HL-60 (cell line): Measurements from ENCODE around the gene CFAP161.

Experiments
- DNase-seq, 2 experiments: peaks; one replicate each; pipeline ENCODE4 v3.0.0-alpha.2; 2010 to 2020; ENCODE audit warnings: low read depth in 1 of 2, low spot score in 1 of 2
- H3K27ac ChIP-seq: fragments of 250-450 bp; sonication (Bioruptor Pico); replicated peaks from 2 replicates; pipeline ENCODE4 v1.5.1; 2020; ENCODE audit warnings: mild to moderate bottlenecking, moderate library complexity
- H3K27me3 ChIP-seq: fragments of 250-450 bp; sonication (Bioruptor Pico); 2 replicates; pipeline ENCODE4 v1.5.1; 2021; ENCODE audit warnings: mild to moderate bottlenecking, moderate library complexity; ENCODE audit not compliant: insufficient read depth, poor library complexity, severe bottlenecking
- H3K4me3 ChIP-seq: replicated peaks from 2 replicates; pipeline ENCODE4 v1.5.1; 2011; ENCODE audit warnings: mild to moderate bottlenecking, control low read depth, low read length; ENCODE audit not compliant: insufficient read depth
- GABPA ChIP-seq: IDR thresholded peaks from 2 replicates; pipeline ENCODE4 v1.6.1; 2012; ENCODE audit warnings: low read depth
- POLR2AphosphoS5 ChIP-seq: IDR thresholded peaks from 2 replicates; pipeline ENCODE4 v1.6.1; 2012; ENCODE audit warnings: low read depth
- SPI1 ChIP-seq: IDR thresholded peaks from 2 replicates; pipeline ENCODE4 v1.6.1; 2012; ENCODE audit warnings: low read depth, mild to moderate bottlenecking, borderline replicate concordance
- TF ChIP-seq, protein P1 (sequence below): IDR thresholded peaks from one replicate; pipeline ENCODE4 v1.5.1; 2011; ENCODE audit warnings: low read length, control low read depth, inconsistent platforms; ENCODE audit not compliant: insufficient read depth
- TF ChIP-seq, protein P2 (sequence below): IDR thresholded peaks from 2 replicates; pipeline ENCODE4 v1.6.1; 2012; ENCODE audit warnings: low read depth; ENCODE audit not compliant: insufficient replicate concordance

The CFAP161 gene

DNA sequence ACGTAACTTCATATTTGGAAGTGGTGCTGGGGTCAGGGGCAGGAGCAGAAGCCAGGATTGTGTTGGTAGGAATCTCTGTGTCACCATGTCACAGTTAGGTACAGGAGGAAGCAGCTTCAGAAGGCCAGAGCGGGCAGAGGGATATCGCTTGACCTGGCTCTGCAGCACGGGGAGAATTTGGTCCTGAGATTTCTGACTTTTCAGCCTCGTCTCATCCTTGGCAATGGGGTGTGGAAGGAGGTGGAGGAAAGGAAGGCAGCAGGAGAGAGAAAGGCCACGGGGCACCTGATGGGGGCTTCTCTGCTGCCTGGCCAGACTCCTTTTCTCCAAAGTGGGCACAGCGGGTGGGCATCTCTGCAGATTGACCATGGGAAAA lies 63.2 kb downstream of the CFAP161 start:
- no peak overlapping the region for H3K27ac ChIP-seq
- TF ChIP-seq POLR2AphosphoS5: no peak
- TF ChIP-seq, protein P1, sequence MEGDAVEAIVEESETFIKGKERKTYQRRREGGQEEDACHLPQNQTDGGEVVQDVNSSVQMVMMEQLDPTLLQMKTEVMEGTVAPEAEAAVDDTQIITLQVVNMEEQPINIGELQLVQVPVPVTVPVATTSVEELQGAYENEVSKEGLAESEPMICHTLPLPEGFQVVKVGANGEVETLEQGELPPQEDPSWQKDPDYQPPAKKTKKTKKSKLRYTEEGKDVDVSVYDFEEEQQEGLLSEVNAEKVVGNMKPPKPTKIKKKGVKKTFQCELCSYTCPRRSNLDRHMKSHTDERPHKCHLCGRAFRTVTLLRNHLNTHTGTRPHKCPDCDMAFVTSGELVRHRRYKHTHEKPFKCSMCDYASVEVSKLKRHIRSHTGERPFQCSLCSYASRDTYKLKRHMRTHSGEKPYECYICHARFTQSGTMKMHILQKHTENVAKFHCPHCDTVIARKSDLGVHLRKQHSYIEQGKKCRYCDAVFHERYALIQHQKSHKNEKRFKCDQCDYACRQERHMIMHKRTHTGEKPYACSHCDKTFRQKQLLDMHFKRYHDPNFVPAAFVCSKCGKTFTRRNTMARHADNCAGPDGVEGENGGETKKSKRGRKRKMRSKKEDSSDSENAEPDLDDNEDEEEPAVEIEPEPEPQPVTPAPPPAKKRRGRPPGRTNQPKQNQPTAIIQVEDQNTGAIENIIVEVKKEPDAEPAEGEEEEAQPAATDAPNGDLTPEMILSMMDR: no peak
- DNase-seq: no peak
- no peak overlapping the region for H3K4me3 ChIP-seq
- H3K27me3 ChIP-seq: no peaks in the 10 kb centered on the region

DNA sequence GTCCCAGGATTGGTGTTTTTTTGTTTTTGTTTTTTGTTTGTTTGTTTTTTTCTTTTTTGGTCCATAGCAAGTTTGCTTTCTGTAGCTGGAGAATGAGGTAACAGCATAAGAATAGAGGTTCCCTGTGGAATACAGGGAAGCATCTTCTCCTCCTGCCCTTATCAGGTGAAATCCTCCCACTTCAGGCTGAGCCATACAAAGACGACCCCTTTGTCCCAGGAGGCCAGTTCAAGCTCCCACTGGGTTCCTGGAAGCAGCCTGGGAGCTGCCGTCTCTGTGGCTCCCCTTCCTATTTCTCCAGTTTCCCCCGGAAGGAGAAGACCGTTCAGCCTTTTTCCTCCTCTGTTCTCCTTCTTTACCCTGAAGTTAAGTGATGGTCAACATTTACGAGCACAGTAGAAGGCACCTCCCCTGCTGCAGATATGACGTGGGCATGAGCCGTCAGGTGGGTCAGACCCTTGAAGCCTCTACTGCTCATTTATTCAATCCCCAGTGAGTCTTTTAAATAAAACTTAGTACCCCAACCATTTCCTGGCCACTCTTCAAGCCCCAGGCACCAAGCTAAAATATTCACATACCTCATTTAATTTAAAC lies 63.7 kb downstream of the CFAP161 start:
- Histone ChIP-seq H3K27ac (no peak overlapping the region), H3K27me3 (no peaks in the 10 kb centered on the region), H3K4me3 (no peak overlapping the region)
- TF ChIP-seq POLR2AphosphoS5: no peak
- TF ChIP-seq SPI1: no peak
- TF ChIP-seq, protein P1: no peak
- TF ChIP-seq, protein P2, sequence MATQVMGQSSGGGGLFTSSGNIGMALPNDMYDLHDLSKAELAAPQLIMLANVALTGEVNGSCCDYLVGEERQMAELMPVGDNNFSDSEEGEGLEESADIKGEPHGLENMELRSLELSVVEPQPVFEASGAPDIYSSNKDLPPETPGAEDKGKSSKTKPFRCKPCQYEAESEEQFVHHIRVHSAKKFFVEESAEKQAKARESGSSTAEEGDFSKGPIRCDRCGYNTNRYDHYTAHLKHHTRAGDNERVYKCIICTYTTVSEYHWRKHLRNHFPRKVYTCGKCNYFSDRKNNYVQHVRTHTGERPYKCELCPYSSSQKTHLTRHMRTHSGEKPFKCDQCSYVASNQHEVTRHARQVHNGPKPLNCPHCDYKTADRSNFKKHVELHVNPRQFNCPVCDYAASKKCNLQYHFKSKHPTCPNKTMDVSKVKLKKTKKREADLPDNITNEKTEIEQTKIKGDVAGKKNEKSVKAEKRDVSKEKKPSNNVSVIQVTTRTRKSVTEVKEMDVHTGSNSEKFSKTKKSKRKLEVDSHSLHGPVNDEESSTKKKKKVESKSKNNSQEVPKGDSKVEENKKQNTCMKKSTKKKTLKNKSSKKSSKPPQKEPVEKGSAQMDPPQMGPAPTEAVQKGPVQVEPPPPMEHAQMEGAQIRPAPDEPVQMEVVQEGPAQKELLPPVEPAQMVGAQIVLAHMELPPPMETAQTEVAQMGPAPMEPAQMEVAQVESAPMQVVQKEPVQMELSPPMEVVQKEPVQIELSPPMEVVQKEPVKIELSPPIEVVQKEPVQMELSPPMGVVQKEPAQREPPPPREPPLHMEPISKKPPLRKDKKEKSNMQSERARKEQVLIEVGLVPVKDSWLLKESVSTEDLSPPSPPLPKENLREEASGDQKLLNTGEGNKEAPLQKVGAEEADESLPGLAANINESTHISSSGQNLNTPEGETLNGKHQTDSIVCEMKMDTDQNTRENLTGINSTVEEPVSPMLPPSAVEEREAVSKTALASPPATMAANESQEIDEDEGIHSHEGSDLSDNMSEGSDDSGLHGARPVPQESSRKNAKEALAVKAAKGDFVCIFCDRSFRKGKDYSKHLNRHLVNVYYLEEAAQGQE: no peak
- TF ChIP-seq GABPA: no peak
- no peak for DNase-seq
